H9 (cell line): ENCODE results near the gene MBD5. TPM values are rescaled to one million over a fixed set of nuclear protein-coding genes. Genes with fewer than 3 reads are reported as not detected.

Source experiments
- DNase-seq: peaks from one replicate; pipeline ENCODE4 v3.0.0-alpha.2; 2017
- H2AFZ ChIP-seq: one replicate; pipeline ENCODE4 v1.6.1; 2013; ENCODE audit warnings: mild to moderate bottlenecking, low read length, control low read depth, moderate library complexity
- H2AK5ac ChIP-seq: 2 replicates; pipeline ENCODE4 v1.6.1; 2013; ENCODE audit warnings: low read length, control low read depth, mixed read lengths; ENCODE audit not compliant: insufficient read length
- H2BK120ac ChIP-seq: one replicate; pipeline ENCODE4 v1.6.1; 2013; ENCODE audit warnings: low read depth, mild to moderate bottlenecking, low read length, control low read depth, inconsistent platforms; ENCODE audit not compliant: poor library complexity, severe bottlenecking
- H2BK12ac ChIP-seq: 2 replicates; pipeline ENCODE4 v1.6.1; 2013; ENCODE audit warnings: low read length, control low read depth, mixed read lengths, low read depth; ENCODE audit not compliant: insufficient read length
- H2BK15ac ChIP-seq: 2 replicates; pipeline ENCODE4 v1.6.1; 2013; ENCODE audit warnings: low read depth, low read length, control low read depth
- H2BK20ac ChIP-seq: one replicate; pipeline ENCODE4 v1.6.1; 2013; ENCODE audit warnings: low read depth, mild to moderate bottlenecking, low read length, control low read depth, inconsistent platforms; ENCODE audit not compliant: poor library complexity, severe bottlenecking
- H2BK5ac ChIP-seq: 2 replicates; pipeline ENCODE4 v1.6.1; 2013; ENCODE audit warnings: low read length, control low read depth, mixed read lengths; ENCODE audit not compliant: insufficient read length
- H3K14ac ChIP-seq: 2 replicates; pipeline ENCODE4 v1.6.1; 2013; ENCODE audit warnings: low read length, control low read depth; ENCODE audit not compliant: insufficient read depth
- H3K18ac ChIP-seq: 2 replicates; pipeline ENCODE4 v1.6.1; 2013; ENCODE audit warnings: low read depth, mild to moderate bottlenecking, mixed read lengths, low read length, control low read depth; ENCODE audit not compliant: insufficient read length
- H3K23ac ChIP-seq: 2 replicates; pipeline ENCODE4 v1.6.1; 2013; ENCODE audit warnings: low read length, control low read depth, mixed read lengths, low read depth; ENCODE audit not compliant: insufficient read length
- H3K23me2 ChIP-seq: 2 replicates; pipeline ENCODE4 v1.6.1; 2013; ENCODE audit warnings: low read depth, mild to moderate bottlenecking, mixed read lengths, low read length, control low read depth; ENCODE audit not compliant: insufficient read length, poor library complexity, severe bottlenecking
- H3K27ac ChIP-seq: 2 replicates; pipeline ENCODE4 v1.5.1; 2013; ENCODE audit warnings: low read length, control low read depth, mixed read lengths, low read depth; ENCODE audit not compliant: insufficient read length
- H3K27me3 ChIP-seq: 2 replicates; pipeline ENCODE4 v1.6.1; 2013; ENCODE audit warnings: low read length, control low read depth, inconsistent platforms; ENCODE audit not compliant: insufficient read depth
- H3K4ac ChIP-seq: 2 replicates; pipeline ENCODE4 v1.6.1; 2013; ENCODE audit warnings: low read depth, mild to moderate bottlenecking, control low read depth, inconsistent platforms, low read length, moderate library complexity
- H3K4me1 ChIP-seq: 2 replicates; pipeline ENCODE4 v1.6.1; 2013; ENCODE audit warnings: low read length, control low read depth, inconsistent platforms; ENCODE audit not compliant: insufficient read depth
- H3K4me2 ChIP-seq: 2 replicates; pipeline ENCODE4 v1.6.1; 2013; ENCODE audit warnings: low read length, control low read depth, mixed read lengths; ENCODE audit not compliant: insufficient read length, insufficient read depth
- H3K56ac ChIP-seq: 2 replicates; pipeline ENCODE4 v1.6.1; 2013; ENCODE audit warnings: low read depth, mild to moderate bottlenecking, mixed read lengths, low read length, control low read depth; ENCODE audit not compliant: insufficient read length
- H3K79me1 ChIP-seq: 2 replicates; pipeline ENCODE4 v1.6.1; 2013; ENCODE audit warnings: low read depth, mild to moderate bottlenecking, moderate library complexity, low read length, control low read depth, inconsistent platforms; ENCODE audit not compliant: insufficient read depth, poor library complexity, severe bottlenecking
- H3K79me2 ChIP-seq: 2 replicates; pipeline ENCODE4 v1.6.1; 2013; ENCODE audit warnings: low read length, control low read depth, inconsistent platforms; ENCODE audit not compliant: insufficient read depth
- H3K9ac ChIP-seq: 2 replicates; pipeline ENCODE4 v1.6.1; 2013; ENCODE audit warnings: low read length, control low read depth, mixed read lengths; ENCODE audit not compliant: insufficient read length; ENCODE audit errors: extremely low read depth
- H3K9me3 ChIP-seq: one replicate; pipeline ENCODE4 v1.6.1; 2013; ENCODE audit warnings: low read depth, low read length, inconsistent platforms; ENCODE audit not compliant: control insufficient read depth
- H3T11ph ChIP-seq: one replicate; pipeline ENCODE4 v1.6.1; 2013; ENCODE audit warnings: mild to moderate bottlenecking, low read length, control low read depth, inconsistent platforms
- H4K20me1 ChIP-seq: one replicate; pipeline ENCODE4 v1.6.1; 2013; ENCODE audit not compliant: control insufficient read depth, insufficient read length, insufficient read depth
- H4K5ac ChIP-seq: 2 replicates; pipeline ENCODE4 v1.6.1; 2013; ENCODE audit warnings: low read depth, mild to moderate bottlenecking, mixed read lengths, low read length, control low read depth; ENCODE audit not compliant: insufficient read length
- H4K8ac ChIP-seq: replicated peaks from 2 replicates; pipeline ENCODE4 v1.6.1; 2013; ENCODE audit warnings: low read length, control low read depth, mixed read lengths, low read depth; ENCODE audit not compliant: insufficient read length
- H4K91ac ChIP-seq: 2 replicates; pipeline ENCODE4 v1.6.1; 2013; ENCODE audit warnings: low read depth, mild to moderate bottlenecking, moderate library complexity, mixed read lengths, low read length, control low read depth; ENCODE audit not compliant: insufficient read length
- H3K27ac Mint-ChIP-seq, 3 experiments: 2 replicates in 2 of 3; 3 replicates in 1 of 3; pipeline ENCODE4 v1.8.0; 2020 to 2021; ENCODE audit warnings: mixed read lengths in 3 of 3, mild to moderate bottlenecking in 1 of 3, moderate library complexity in 1 of 3
- H3K27me3 Mint-ChIP-seq: 2 replicates; pipeline ENCODE4 v1.8.0; 2021; ENCODE audit warnings: low read depth, mild to moderate bottlenecking, moderate library complexity, mixed read lengths
- H3K36me3 Mint-ChIP-seq, 3 experiments: 2 replicates in 2 of 3; 3 replicates in 1 of 3; pipeline ENCODE4 v1.8.0; 2020 to 2021; ENCODE audit warnings: low read depth in 3 of 3, mixed read lengths in 3 of 3; ENCODE audit not compliant: insufficient read depth in 1 of 3
- H3K4me1 Mint-ChIP-seq, 2 experiments: 2 replicates each; pipeline ENCODE4 v1.8.0; 2020; ENCODE audit warnings: mixed read lengths in 2 of 2
- H3K4me3 Mint-ChIP-seq, 2 experiments: 2 replicates in 1 of 2; 3 replicates in 1 of 2; pipeline ENCODE4 v1.8.0; 2020 to 2021; ENCODE audit warnings: mild to moderate bottlenecking in 2 of 2, mixed read lengths in 2 of 2, moderate library complexity in 1 of 2
- H3K9me3 Mint-ChIP-seq, 2 experiments: 2 replicates in 1 of 2; 3 replicates in 1 of 2; pipeline ENCODE4 v1.8.0; 2020; ENCODE audit warnings: mild to moderate bottlenecking in 2 of 2, mixed read lengths in 2 of 2, moderate library complexity in 1 of 2
- CTCF ChIP-seq: fragments of 200-600 bp; sonication (generic); conservative IDR thresholded peaks from 3 replicates; pipeline ENCODE4 v1.8.0; 2021; ENCODE audit warnings: antibody characterized with exemption, mild to moderate bottlenecking
- WGBS: extraction: QIAGEN DNeasy Blood & Tissue Kit; methylation state at CpG from one replicate; pipeline ENCODE4 v1.1.7; 2013; ENCODE audit warnings: missing lambda C conversion rate, low lambda C conversion rate, mixed read lengths; ENCODE audit not compliant: insufficient read length; ENCODE audit errors: extremely low coverage; 5-methylcytosine and 5-hydroxymethylcytosine counted together
- total RNA-seq: library from RNA; stranded (reverse); gene quantifications from 2 replicates; pipeline ENCODE4 v1.2.1, GENCODE V29; 2021

The MBD5 gene
- total RNA-seq, 1 experiment from 2014 or later, result 23.1 TPM

- Histone ChIP-seq H4K8ac (no peak overlapping the region), H4K91ac (no peak overlapping the region), H3K23ac (no peak overlapping the region), H3K79me1 (no peaks in the 10 kb centered on the region), H2BK15ac (no peak overlapping the region), H3K4ac (no peak overlapping the region), H2AFZ (no peak overlapping the region), H3K56ac (no peak overlapping the region), H3K27me3 (no peaks in the 10 kb centered on the region), H2BK20ac (no peak overlapping the region), H4K5ac (no peak overlapping the region), H3K9ac (no peak overlapping the region), H2AK5ac (no peak overlapping the region), H3K27ac (no peak overlapping the region), H2BK5ac (no peak overlapping the region), H3K4me1 (no peaks in the 10 kb centered on the region; the same call in 1 of the 2 replicates), H3K9me3 (no peaks in the 10 kb centered on the region), H3K79me2 (no peaks in the 10 kb centered on the region), H4K20me1 (no peaks in the 10 kb centered on the region), H2BK120ac (no peak overlapping the region), H3K4me2 (no peak overlapping the region), H3K14ac (no peak overlapping the region), H3K18ac (no peak overlapping the region), H3T11ph (no peak overlapping the region), H3K23me2 (peaks cover 3% of the 10 kb centered on the region), H2BK12ac (no peak overlapping the region)
- DNase-seq, result peak; percentile 17
- H3K4me1 Mint-ChIP-seq, result peaks cover 7 to 12% of the 10 kb centered on the region in 2 experiments
- no CpG with 5 or more reads among the region's 14 CpGs for WGBS
- H3K36me3 Mint-ChIP-seq, result no peaks in the 10 kb centered on the region; a peak in 1 of 7 replicates
- peaks cover 5% of the 10 kb centered on the region for H3K27me3 Mint-ChIP-seq
- no peaks in the 10 kb centered on the region for H3K9me3 Mint-ChIP-seq
- no peak overlapping the region for H3K27ac Mint-ChIP-seq
- TF ChIP-seq CTCF, result no peak
- H3K4me3 Mint-ChIP-seq, result no peak overlapping the region
These were observed 506.8 kb downstream of the MBD5 start for GRCh38 chr2:148527488-148528340.
